Measurements from ENCODE around the gene RBM4. TPM values are rescaled to one million over a fixed set of nuclear protein-coding genes. Genes with fewer than 3 reads are reported as not detected.

Gene RBM4
- total and polyA plus RNA-seq, 2 of the 13 experiments (the other 11 are each of a cell fraction or from before 2014, with no cell fraction given) = 126 to 136 TPM

DNA sequence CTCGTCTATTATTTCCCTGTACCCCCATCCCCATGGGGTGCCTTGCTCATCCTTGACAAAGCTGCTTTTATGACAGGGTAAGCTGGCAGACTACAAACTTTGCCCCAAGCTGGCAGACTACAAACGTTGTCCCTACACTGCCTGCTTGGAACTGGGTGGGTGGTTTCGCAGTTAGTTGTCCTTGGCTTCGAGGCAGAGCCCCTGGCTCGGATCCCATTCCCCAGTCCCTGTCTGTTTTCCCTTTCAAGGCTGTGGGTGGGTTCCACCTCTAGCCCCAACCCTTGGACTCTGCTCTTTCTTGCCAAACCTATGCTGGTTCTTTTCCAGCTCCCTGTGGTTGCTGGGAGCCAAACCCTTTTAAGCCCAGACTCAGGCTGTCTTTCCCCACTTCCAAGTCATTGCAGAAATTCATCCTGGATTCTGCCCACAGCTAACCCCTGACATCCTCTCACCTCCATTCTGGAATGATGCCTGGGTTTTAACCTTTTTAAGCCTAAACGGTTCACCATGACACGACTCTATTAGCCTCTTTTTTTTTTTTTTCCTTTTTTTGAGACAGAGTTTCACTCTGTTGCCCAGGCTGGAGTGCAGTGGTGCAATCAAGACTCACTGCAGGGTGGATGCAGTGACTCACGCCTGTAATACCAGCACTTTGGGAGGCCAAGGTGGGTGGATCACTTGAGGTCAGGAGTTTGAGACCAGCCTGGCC, 31.2 kb upstream of the RBM4 start (continued):
- no peak for TF ChIP-seq TAF1 (CRISPR knock-in tag; IDR thresholded peaks at IDR 0.05)
- TF ChIP-seq, protein P1, sequence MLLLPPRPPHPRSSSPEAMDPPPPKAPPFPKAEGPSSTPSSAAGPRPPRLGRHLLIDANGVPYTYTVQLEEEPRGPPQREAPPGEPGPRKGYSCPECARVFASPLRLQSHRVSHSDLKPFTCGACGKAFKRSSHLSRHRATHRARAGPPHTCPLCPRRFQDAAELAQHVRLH (CRISPR knock-in tag; IDR thresholded peaks at IDR 0.05; ENCODE audit: borderline replicate concordance, low read depth) = peak; percentile 46; the same call in 1 of the 2 replicates
- 0 out of 2 replicates have a peak, but pooled peaks have one; percentile 26 for TF ChIP-seq POGZ (CRISPR knock-in tag; IDR thresholded peaks at IDR 0.05)
- peak; percentile 27; the same call in 1 of the 2 replicates for TF ChIP-seq MTA1 (CRISPR knock-in tag; IDR thresholded peaks at IDR 0.05; ENCODE audit: borderline replicate concordance)
- TF ChIP-seq TGIF2 (CRISPR knock-in tag; IDR thresholded peaks at IDR 0.05) = peak; percentile 71; the same call in 1 of the 2 replicates
- peak; percentile 68; the same call in 1 of the 2 replicates for TF ChIP-seq ZBTB7A (CRISPR knock-in tag; IDR thresholded peaks at IDR 0.05)
- peak; percentile 59; the same call in 1 of the 2 replicates for TF ChIP-seq ZNF605 (CRISPR knock-in tag; IDR thresholded peaks at IDR 0.05)
- peak; percentile 52 for TF ChIP-seq ZMYM4 (CRISPR knock-in tag; IDR thresholded peaks at IDR 0.05)
- TF ChIP-seq RAD21 (CRISPR knock-in tag; IDR thresholded peaks at IDR 0.05) = 0 out of 2 replicates have a peak, but pooled peaks have one; percentile 12
- no peak for TF ChIP-seq SOX6 (IDR thresholded peaks at IDR 0.05)
- TF ChIP-seq SOX6 (CRISPR knock-in tag; IDR thresholded peaks at IDR 0.05) = peak; percentile 40
- peak; percentile 19; the same call in 1 of the 2 replicates for TF ChIP-seq MEIS2 (CRISPR knock-in tag; IDR thresholded peaks at IDR 0.05)
- TF ChIP-seq NCOA2 (CRISPR knock-in tag; IDR thresholded peaks at IDR 0.05) = peak; percentile 50; the same call in 1 of the 2 replicates
- TF ChIP-seq ELF3 (CRISPR knock-in tag; IDR thresholded peaks at IDR 0.05) = 0 out of 2 replicates have a peak, but pooled peaks have one; percentile 21
- TF ChIP-seq HNF4G (IDR thresholded peaks at IDR 0.05; ENCODE audit: borderline replicate concordance, low read depth, low read length) = peak; percentile 70
- TF ChIP-seq HNF4G (CRISPR knock-in tag; IDR thresholded peaks at IDR 0.05; ENCODE audit: borderline replicate concordance, low read depth) = 0 out of 2 replicates have a peak, but pooled peaks have one; percentile 38
- TF ChIP-seq, protein P2, sequence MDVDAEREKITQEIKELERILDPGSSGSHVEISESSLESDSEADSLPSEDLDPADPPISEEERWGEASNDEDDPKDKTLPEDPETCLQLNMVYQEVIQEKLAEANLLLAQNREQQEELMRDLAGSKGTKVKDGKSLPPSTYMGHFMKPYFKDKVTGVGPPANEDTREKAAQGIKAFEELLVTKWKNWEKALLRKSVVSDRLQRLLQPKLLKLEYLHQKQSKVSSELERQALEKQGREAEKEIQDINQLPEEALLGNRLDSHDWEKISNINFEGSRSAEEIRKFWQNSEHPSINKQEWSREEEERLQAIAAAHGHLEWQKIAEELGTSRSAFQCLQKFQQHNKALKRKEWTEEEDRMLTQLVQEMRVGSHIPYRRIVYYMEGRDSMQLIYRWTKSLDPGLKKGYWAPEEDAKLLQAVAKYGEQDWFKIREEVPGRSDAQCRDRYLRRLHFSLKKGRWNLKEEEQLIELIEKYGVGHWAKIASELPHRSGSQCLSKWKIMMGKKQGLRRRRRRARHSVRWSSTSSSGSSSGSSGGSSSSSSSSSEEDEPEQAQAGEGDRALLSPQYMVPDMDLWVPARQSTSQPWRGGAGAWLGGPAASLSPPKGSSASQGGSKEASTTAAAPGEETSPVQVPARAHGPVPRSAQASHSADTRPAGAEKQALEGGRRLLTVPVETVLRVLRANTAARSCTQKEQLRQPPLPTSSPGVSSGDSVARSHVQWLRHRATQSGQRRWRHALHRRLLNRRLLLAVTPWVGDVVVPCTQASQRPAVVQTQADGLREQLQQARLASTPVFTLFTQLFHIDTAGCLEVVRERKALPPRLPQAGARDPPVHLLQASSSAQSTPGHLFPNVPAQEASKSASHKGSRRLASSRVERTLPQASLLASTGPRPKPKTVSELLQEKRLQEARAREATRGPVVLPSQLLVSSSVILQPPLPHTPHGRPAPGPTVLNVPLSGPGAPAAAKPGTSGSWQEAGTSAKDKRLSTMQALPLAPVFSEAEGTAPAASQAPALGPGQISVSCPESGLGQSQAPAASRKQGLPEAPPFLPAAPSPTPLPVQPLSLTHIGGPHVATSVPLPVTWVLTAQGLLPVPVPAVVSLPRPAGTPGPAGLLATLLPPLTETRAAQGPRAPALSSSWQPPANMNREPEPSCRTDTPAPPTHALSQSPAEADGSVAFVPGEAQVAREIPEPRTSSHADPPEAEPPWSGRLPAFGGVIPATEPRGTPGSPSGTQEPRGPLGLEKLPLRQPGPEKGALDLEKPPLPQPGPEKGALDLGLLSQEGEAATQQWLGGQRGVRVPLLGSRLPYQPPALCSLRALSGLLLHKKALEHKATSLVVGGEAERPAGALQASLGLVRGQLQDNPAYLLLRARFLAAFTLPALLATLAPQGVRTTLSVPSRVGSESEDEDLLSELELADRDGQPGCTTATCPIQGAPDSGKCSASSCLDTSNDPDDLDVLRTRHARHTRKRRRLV (CRISPR knock-in tag; IDR thresholded peaks at IDR 0.05) = no peak
- TF ChIP-seq NFE2L1 (CRISPR knock-in tag; IDR thresholded peaks at IDR 0.05; ENCODE audit: borderline replicate concordance) = no peak
- TF ChIP-seq, protein P3, sequence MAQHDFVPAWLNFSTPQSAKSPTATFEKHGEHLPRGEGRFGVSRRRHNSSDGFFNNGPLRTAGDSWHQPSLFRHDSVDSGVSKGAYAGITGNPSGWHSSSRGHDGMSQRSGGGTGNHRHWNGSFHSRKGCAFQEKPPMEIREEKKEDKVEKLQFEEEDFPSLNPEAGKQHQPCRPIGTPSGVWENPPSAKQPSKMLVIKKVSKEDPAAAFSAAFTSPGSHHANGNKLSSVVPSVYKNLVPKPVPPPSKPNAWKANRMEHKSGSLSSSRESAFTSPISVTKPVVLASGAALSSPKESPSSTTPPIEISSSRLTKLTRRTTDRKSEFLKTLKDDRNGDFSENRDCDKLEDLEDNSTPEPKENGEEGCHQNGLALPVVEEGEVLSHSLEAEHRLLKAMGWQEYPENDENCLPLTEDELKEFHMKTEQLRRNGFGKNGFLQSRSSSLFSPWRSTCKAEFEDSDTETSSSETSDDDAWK (CRISPR knock-in tag; IDR thresholded peaks at IDR 0.05) = no peak
- TF ChIP-seq THAP11 (CRISPR knock-in tag; IDR thresholded peaks at IDR 0.05) = peak; percentile 38; the same call in 1 of the 2 replicates
- TF ChIP-seq STAG1 (CRISPR knock-in tag; IDR thresholded peaks at IDR 0.05) = peak; percentile 6; the same call in 1 of the 2 replicates
- TF ChIP-seq ZNF777 (CRISPR knock-in tag; IDR thresholded peaks at IDR 0.05) = peak; percentile 34; the same call in 1 of the 2 replicates

Measured in HepG2 (cell line).